OCI-LY3 (cell line): ENCODE results near the gene TSN.
A peak's percentile ranks its signal among the peaks of the same experiment; 100 is the strongest.
"Not testable (repeated sequence)": the region's sequence is repeated elsewhere in the genome, so short reads cannot be mapped to it uniquely, and the experiment has no call there.

Experiments
- H2AFZ ChIP-seq: fragments of 200-600, 300-600 bp; shearing (Covaris generic); 2 replicates; pipeline ENCODE4 v1.6.0; 2014; ENCODE audit warnings: antibody characterized with exemption, low read depth, low read length
- H3K27ac ChIP-seq: fragments of 200-600, 300-600 bp; sonication (generic); 2 replicates; pipeline ENCODE4 v1.5.1; 2014; ENCODE audit warnings: mild to moderate bottlenecking, low read length, moderate library complexity, mixed read lengths
- H3K27me3 ChIP-seq: fragments of 200-600, 300-600 bp; sonication (generic); 2 replicates; pipeline ENCODE4 v1.6.1; 2014; ENCODE audit warnings: low read depth, low read length, mixed read lengths
- H3K36me3 ChIP-seq: fragments of 200-600, 300-600 bp; sonication (generic); replicated peaks from 2 replicates; pipeline ENCODE3; 2014; ENCODE audit warnings: low read depth, low read length, mixed read lengths
- H3K4me1 ChIP-seq: fragments of 300-600, 200-600 bp; sonication (generic); 2 replicates; pipeline ENCODE4 v1.6.1; 2014; ENCODE audit warnings: low read length, mixed read lengths
- H3K4me2 ChIP-seq: fragments of 200-600, 300-600 bp; sonication (generic); 2 replicates; pipeline ENCODE4 v1.6.1; 2014; ENCODE audit warnings: low read length, mixed read lengths
- H3K4me3 ChIP-seq: fragments of 300-600, 200-600 bp; sonication (generic); 2 replicates; pipeline ENCODE4 v1.5.1; 2014; ENCODE audit warnings: antibody characterized with exemption, mild to moderate bottlenecking, low read length, moderate library complexity
- H3K79me2 ChIP-seq: fragments of 300-600, 200-600 bp; shearing (Covaris generic); 2 replicates; pipeline ENCODE4 v1.6.1; 2014; ENCODE audit warnings: mild to moderate bottlenecking, low read length, mixed read lengths
- H3K9ac ChIP-seq: fragments of 300-600, 200-600 bp; shearing (Covaris generic); 2 replicates; pipeline ENCODE4 v1.6.0; 2014; ENCODE audit warnings: mild to moderate bottlenecking, low read length, moderate library complexity
- H3K9me3 ChIP-seq: fragments of 200-600, 300-600 bp; shearing (Covaris generic); 2 replicates; pipeline ENCODE4 v1.6.1; 2014; ENCODE audit warnings: low read length, mixed read lengths; ENCODE audit not compliant: insufficient read depth
- H4K20me1 ChIP-seq: fragments of 200-600, 300-600 bp; sonication (generic); 2 replicates; pipeline ENCODE4 v1.6.1; 2016; ENCODE audit warnings: low read length, mixed read lengths; ENCODE audit not compliant: insufficient read depth
- CTCF ChIP-seq: fragments of 200-600, 300-600 bp; sonication (generic); IDR thresholded peaks from 2 replicates; pipeline ENCODE4 v1.5.1; 2014; ENCODE audit warnings: antibody characterized with exemption, low read length, low read depth
- EZH2phosphoT487 ChIP-seq: fragments of 200-600 bp; shearing (Covaris generic); IDR thresholded peaks from 2 replicates; pipeline ENCODE4 v1.6.1; 2018; ENCODE audit warnings: antibody characterized with exemption, mixed run types, low read depth

Gene TSN

GRCh38 chr2:121809607-121810006, 54.2 kb downstream of the TSN start:
- no peaks in the 10 kb centered on the region for H3K79me2 ChIP-seq
- no peaks in the 10 kb centered on the region for H3K9me3 ChIP-seq
- no peak for TF ChIP-seq CTCF
- no peak for TF ChIP-seq EZH2phosphoT487
- no peak overlapping the region for H3K4me3 ChIP-seq
- H4K20me1 ChIP-seq: no peaks in the 10 kb centered on the region
- no peak overlapping the region for H2AFZ ChIP-seq
- H3K4me2 ChIP-seq: no peak overlapping the region
- H3K27me3 ChIP-seq: no peaks in the 10 kb centered on the region
- no peak overlapping the region for H3K27ac ChIP-seq
- H3K36me3 ChIP-seq: no peaks in the 10 kb centered on the region
- H3K9ac ChIP-seq: no peak overlapping the region
- H3K4me1 ChIP-seq: peaks cover 18% of the 10 kb centered on the region

- Histone ChIP-seq H3K9ac (no peak overlapping the region), H2AFZ (peak overlapping the region; percentile 78), H3K4me1 (peaks cover 3% of the 10 kb centered on the region; the same call in 1 of the 2 replicates), H3K36me3 (no peaks in the 10 kb centered on the region), H3K27me3 (no peaks in the 10 kb centered on the region), H3K79me2 (no peaks in the 10 kb centered on the region), H3K4me2 (peak overlapping the region; percentile 70), H3K4me3 (peak overlapping the region; percentile 55), H3K27ac (no peak overlapping the region), H4K20me1 (no peaks in the 10 kb centered on the region), H3K9me3 (no peaks in the 10 kb centered on the region)
- TF ChIP-seq CTCF (peak; percentile 79), EZH2phosphoT487 (no peak)
Measured at GRCh38 chr2:121810959-121811853, 55.8 kb downstream of the TSN start.

- H3K79me2 ChIP-seq, H3K27ac ChIP-seq, H3K4me3 ChIP-seq, H2AFZ ChIP-seq, H3K4me1 ChIP-seq, H3K27me3 ChIP-seq, H3K36me3 ChIP-seq, H3K9me3 ChIP-seq, H3K9ac ChIP-seq, H3K4me2 ChIP-seq, H4K20me1 ChIP-seq: not testable (repeated sequence)
Measured at GRCh38 chr2:121813083-121813482, 57.6 kb downstream of the TSN start.

- Histone ChIP-seq H3K27ac (no peak overlapping the region), H3K27me3 (no peaks in the 10 kb centered on the region), H4K20me1 (no peaks in the 10 kb centered on the region), H3K9me3 (no peaks in the 10 kb centered on the region), H2AFZ (no peak overlapping the region), H3K36me3 (no peaks in the 10 kb centered on the region), H3K9ac (no peak overlapping the region), H3K79me2 (no peaks in the 10 kb centered on the region), H3K4me1 (peaks cover 15% of the 10 kb centered on the region), H3K4me2 (no peak overlapping the region), H3K4me3 (no peak overlapping the region)
- TF ChIP-seq CTCF (no peak), EZH2phosphoT487 (no peak)
Measured at GRCh38 chr2:121815216-121815615, 59.8 kb downstream of the TSN start.
